HEK293 (cell line): ENCODE measurements around the gene STK26.

Source experiments
- CTCF ChIA-PET: fragments of 350-600 bp; formaldehyde crosslinking; extraction: SDS; loops from one replicate; lab custom pipeline; 2021; ENCODE audit warnings: antibody characterized with exemption; lab: Yijun Ruan, JAX
- POLR2A ChIA-PET: fragments of 300-600 bp; formaldehyde crosslinking; extraction: SDS; loops from one replicate; lab custom pipeline; 2020; ENCODE audit warnings: antibody characterized with exemption, inconsistent platforms; lab: Yijun Ruan, JAX
- H3K27ac ChIP-seq: fragments of 200-500 bp; sonication (Bioruptor generic); 2 replicates; pipeline ENCODE4 v1.5.1; 2014; ENCODE audit warnings: low read depth, low read length, control low read depth, inconsistent platforms; ENCODE audit errors: extremely low read depth
- H3K36me3 ChIP-seq, 2 experiments: fragments of 200-500 bp in 1 of 2; sonication (Bioruptor generic) in 1 of 2; 1 replicate in 1 of 2; 2 replicates in 1 of 2; pipeline ENCODE4 v1.5.1; 2014 to 2017; ENCODE audit warnings: inconsistent platforms in 2 of 2, low read length in 2 of 2; ENCODE audit not compliant: control insufficient read depth in 2 of 2, insufficient read depth in 1 of 2
- H3K4me1 ChIP-seq: fragments of 200-500 bp; sonication (Bioruptor generic); 2 replicates; pipeline ENCODE4 v1.5.1; 2014; ENCODE audit warnings: mild to moderate bottlenecking, low read length, inconsistent platforms; ENCODE audit not compliant: control insufficient read depth, insufficient read depth
- H3K4me3 ChIP-seq: 2 replicates; pipeline ENCODE4 v1.5.1; 2011; ENCODE audit warnings: low read depth, mild to moderate bottlenecking, control low read depth, low read length, moderate library complexity
- H3K9me3 ChIP-seq: fragments of 200-500 bp; sonication (Bioruptor generic); 2 replicates; pipeline ENCODE4 v1.5.1; 2014; ENCODE audit warnings: low read depth, low read length, inconsistent platforms; ENCODE audit not compliant: control insufficient read depth, insufficient read depth
- EGR2 ChIP-seq: fragments of 450-650 bp; formaldehyde crosslinking; IDR thresholded peaks from 2 replicates; pipeline ENCODE4 v1.5.1; 2016; ENCODE audit warnings: low read depth, missing biosample characterization, missing genetic modification characterization
- GLIS1 ChIP-seq: fragments of 450-650 bp; formaldehyde crosslinking; IDR thresholded peaks from 2 replicates; pipeline ENCODE4 v1.5.1; 2016; ENCODE audit warnings: missing biosample characterization, missing genetic modification characterization
- MZF1 ChIP-seq: fragments of 450-650 bp; formaldehyde crosslinking; IDR thresholded peaks from 2 replicates; pipeline ENCODE4 v1.5.1; 2017; ENCODE audit warnings: missing biosample characterization, missing genetic modification characterization, borderline replicate concordance
- SCRT1 ChIP-seq: fragments of 450-650 bp; formaldehyde crosslinking; IDR thresholded peaks from 2 replicates; pipeline ENCODE4 v1.5.1; 2016; ENCODE audit warnings: missing biosample characterization, missing genetic modification characterization, borderline replicate concordance
- ZBTB48 ChIP-seq: fragments of 450-650 bp; formaldehyde crosslinking; IDR thresholded peaks from 2 replicates; pipeline ENCODE4 v1.5.1; 2016; ENCODE audit warnings: missing biosample characterization, missing genetic modification characterization
- ZFP41 ChIP-seq: fragments of 450-650 bp; formaldehyde crosslinking; IDR thresholded peaks from 2 replicates; pipeline ENCODE4 v1.5.1; 2016; ENCODE audit warnings: missing biosample characterization, missing genetic modification characterization, borderline replicate concordance
- ZNF155 ChIP-seq: fragments of 450-650 bp; formaldehyde crosslinking; IDR thresholded peaks from 2 replicates; pipeline ENCODE4 v1.5.1; 2016; ENCODE audit warnings: missing biosample characterization, missing genetic modification characterization
- ZNF169 ChIP-seq: fragments of 450-650 bp; formaldehyde crosslinking; IDR thresholded peaks from 2 replicates; pipeline ENCODE4 v1.5.1; 2016; ENCODE audit warnings: missing biosample characterization, missing genetic modification characterization
- ZNF19 ChIP-seq: fragments of 450-650 bp; formaldehyde crosslinking; IDR thresholded peaks from 2 replicates; pipeline ENCODE4; 2016; ENCODE audit warnings: missing biosample characterization, missing genetic modification characterization, low read depth
- ZNF23 ChIP-seq: fragments of 450-650 bp; formaldehyde crosslinking; IDR thresholded peaks from 2 replicates; pipeline ENCODE4 v1.5.1; 2016; ENCODE audit warnings: missing biosample characterization, missing genetic modification characterization, borderline replicate concordance
- ZNF248 ChIP-seq: fragments of 450-650 bp; formaldehyde crosslinking; IDR thresholded peaks from 2 replicates; pipeline ENCODE4 v1.5.1; 2017; ENCODE audit warnings: missing biosample characterization, missing genetic modification characterization
- ZNF311 ChIP-seq: fragments of 450-650 bp; formaldehyde crosslinking; IDR thresholded peaks from 2 replicates; pipeline ENCODE4 v1.5.1; 2017; ENCODE audit warnings: missing biosample characterization, missing genetic modification characterization, borderline replicate concordance
- ZNF341 ChIP-seq: fragments of 450-650 bp; formaldehyde crosslinking; IDR thresholded peaks from 2 replicates; pipeline ENCODE4; 2016; ENCODE audit warnings: low read depth, missing biosample characterization, missing genetic modification characterization
- ZNF350 ChIP-seq: fragments of 450-650 bp; formaldehyde crosslinking; IDR thresholded peaks from 2 replicates; pipeline ENCODE4 v1.5.0; 2017; ENCODE audit warnings: missing biosample characterization, mild to moderate bottlenecking, missing genetic modification characterization
- ZNF354C ChIP-seq: fragments of 450-650 bp; formaldehyde crosslinking; IDR thresholded peaks from 2 replicates; pipeline ENCODE4 v1.5.1; 2016; ENCODE audit warnings: missing biosample characterization, missing genetic modification characterization, low read depth, borderline replicate concordance
- ZNF416 ChIP-seq: fragments of 450-650 bp; formaldehyde crosslinking; IDR thresholded peaks from 2 replicates; pipeline ENCODE4 v1.5.1; 2016; ENCODE audit warnings: missing biosample characterization, missing genetic modification characterization
- ZNF549 ChIP-seq: fragments of 450-650 bp; IDR thresholded peaks from 2 replicates; pipeline ENCODE4 v1.5.1; 2018; ENCODE audit warnings: missing biosample characterization, missing genetic modification characterization, mild to moderate bottlenecking, inconsistent platforms, moderate library complexity
- ZNF658 ChIP-seq: fragments of 450-650 bp; formaldehyde crosslinking; IDR thresholded peaks from 2 replicates; pipeline ENCODE4; 2016; ENCODE audit warnings: missing biosample characterization, missing genetic modification characterization
- ZNF837 ChIP-seq: fragments of 450-650 bp; formaldehyde crosslinking; IDR thresholded peaks from 2 replicates; pipeline ENCODE4 v1.5.1; 2016; ENCODE audit warnings: missing biosample characterization, missing genetic modification characterization
- TF ChIP-seq, protein P1 (sequence below): fragments of 450-650 bp; IDR thresholded peaks from 2 replicates; pipeline ENCODE4 v1.5.1; 2018; ENCODE audit warnings: missing biosample characterization, missing genetic modification characterization
- TF ChIP-seq, protein P2 (sequence below): sonication (generic); formaldehyde crosslinking; IDR thresholded peaks from 2 replicates; pipeline ENCODE4 v1.8.1; 2022; ENCODE audit warnings: mild to moderate bottlenecking, moderate library complexity, missing genetic modification reagents
- TF ChIP-seq, protein P3 (sequence below): fragments of 450-650 bp; formaldehyde crosslinking; IDR thresholded peaks from 2 replicates; pipeline ENCODE4 v1.5.1; 2016; ENCODE audit warnings: missing biosample characterization, missing genetic modification characterization
- TF ChIP-seq, protein P4 (sequence below): fragments of 450-650 bp; formaldehyde crosslinking; IDR thresholded peaks from 2 replicates; pipeline ENCODE4 v1.5.1; 2016; ENCODE audit warnings: missing biosample characterization, missing genetic modification characterization

The STK26 gene

DNA sequence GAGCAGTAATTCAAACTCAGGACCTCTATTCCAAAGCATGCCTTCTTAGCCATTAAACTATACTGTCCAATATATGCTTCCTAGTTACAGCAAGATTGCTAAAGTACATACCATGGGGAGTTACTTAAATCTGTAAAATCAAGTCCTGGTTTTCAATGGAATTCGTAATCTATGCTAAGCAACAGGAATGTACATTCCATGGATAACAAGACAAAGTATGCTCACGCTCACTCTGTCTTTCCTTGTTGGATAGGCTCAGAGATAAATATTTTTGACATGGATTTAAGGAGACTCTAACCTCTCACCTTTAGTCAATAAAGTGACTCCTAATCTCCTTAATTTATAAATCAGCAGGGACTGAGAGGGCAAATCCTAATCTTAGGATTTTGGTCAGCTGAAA, 47.3 kb upstream of the STK26 start:
- Histone ChIP-seq H3K4me1 (no peaks in the 10 kb centered on the region), H3K4me3 (no peak overlapping the region)
- POLR2A ChIA-PET: no interaction called here
- CTCF ChIA-PET: interaction anchor here (0.5 kb wide), 1 partner anchor 169 kb away, joined by 3 read pairs; no protein-coding TSS in a partner anchor
- TF ChIP-seq ZNF658 (no peak), GLIS1 (tag by site-specific recombination) (no peak), ZNF169 (tag by site-specific recombination) (no peak), ZNF248 (tag by site-specific recombination) (no peak), ZNF19 (tag by site-specific recombination) (no peak), ZNF549 (tag by site-specific recombination) (no peak), ZNF416 (tag by site-specific recombination) (no peak), EGR2 (tag by site-specific recombination) (no peak), ZFP41 (tag by site-specific recombination) (no peak), SCRT1 (no peak), ZNF350 (tag by site-specific recombination) (no peak), ZNF155 (no peak), ZNF311 (tag by site-specific recombination) (no peak), ZNF341 (tag by site-specific recombination) (no peak), ZNF354C (tag by site-specific recombination) (no peak)
- TF ChIP-seq, protein P1, sequence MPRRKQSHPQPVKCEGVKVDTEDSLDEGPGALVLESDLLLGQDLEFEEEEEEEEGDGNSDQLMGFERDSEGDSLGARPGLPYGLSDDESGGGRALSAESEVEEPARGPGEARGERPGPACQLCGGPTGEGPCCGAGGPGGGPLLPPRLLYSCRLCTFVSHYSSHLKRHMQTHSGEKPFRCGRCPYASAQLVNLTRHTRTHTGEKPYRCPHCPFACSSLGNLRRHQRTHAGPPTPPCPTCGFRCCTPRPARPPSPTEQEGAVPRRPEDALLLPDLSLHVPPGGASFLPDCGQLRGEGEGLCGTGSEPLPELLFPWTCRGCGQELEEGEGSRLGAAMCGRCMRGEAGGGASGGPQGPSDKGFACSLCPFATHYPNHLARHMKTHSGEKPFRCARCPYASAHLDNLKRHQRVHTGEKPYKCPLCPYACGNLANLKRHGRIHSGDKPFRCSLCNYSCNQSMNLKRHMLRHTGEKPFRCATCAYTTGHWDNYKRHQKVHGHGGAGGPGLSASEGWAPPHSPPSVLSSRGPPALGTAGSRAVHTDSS: no peak
- TF ChIP-seq, protein P2, sequence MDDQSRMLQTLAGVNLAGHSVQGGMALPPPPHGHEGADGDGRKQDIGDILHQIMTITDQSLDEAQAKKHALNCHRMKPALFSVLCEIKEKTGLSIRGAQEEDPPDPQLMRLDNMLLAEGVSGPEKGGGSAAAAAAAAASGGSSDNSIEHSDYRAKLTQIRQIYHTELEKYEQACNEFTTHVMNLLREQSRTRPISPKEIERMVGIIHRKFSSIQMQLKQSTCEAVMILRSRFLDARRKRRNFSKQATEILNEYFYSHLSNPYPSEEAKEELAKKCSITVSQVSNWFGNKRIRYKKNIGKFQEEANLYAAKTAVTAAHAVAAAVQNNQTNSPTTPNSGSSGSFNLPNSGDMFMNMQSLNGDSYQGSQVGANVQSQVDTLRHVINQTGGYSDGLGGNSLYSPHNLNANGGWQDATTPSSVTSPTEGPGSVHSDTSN (CRISPR knock-in tag): no peak
- TF ChIP-seq, protein P3, sequence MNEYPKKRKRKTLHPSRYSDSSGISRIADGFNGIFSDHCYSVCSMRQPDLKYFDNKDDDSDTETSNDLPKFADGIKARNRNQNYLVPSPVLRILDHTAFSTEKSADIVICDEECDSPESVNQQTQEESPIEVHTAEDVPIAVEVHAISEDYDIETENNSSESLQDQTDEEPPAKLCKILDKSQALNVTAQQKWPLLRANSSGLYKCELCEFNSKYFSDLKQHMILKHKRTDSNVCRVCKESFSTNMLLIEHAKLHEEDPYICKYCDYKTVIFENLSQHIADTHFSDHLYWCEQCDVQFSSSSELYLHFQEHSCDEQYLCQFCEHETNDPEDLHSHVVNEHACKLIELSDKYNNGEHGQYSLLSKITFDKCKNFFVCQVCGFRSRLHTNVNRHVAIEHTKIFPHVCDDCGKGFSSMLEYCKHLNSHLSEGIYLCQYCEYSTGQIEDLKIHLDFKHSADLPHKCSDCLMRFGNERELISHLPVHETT (tag by site-specific recombination): no peak
- TF ChIP-seq, all 188 proteins: peak for 0
- Histone ChIP-seq H3K9me3 (no peaks in the 10 kb centered on the region; the same call in 1 of the 2 replicates), H3K36me3 (no peaks in the 10 kb centered on the region), H3K27ac (no peak overlapping the region)

DNA sequence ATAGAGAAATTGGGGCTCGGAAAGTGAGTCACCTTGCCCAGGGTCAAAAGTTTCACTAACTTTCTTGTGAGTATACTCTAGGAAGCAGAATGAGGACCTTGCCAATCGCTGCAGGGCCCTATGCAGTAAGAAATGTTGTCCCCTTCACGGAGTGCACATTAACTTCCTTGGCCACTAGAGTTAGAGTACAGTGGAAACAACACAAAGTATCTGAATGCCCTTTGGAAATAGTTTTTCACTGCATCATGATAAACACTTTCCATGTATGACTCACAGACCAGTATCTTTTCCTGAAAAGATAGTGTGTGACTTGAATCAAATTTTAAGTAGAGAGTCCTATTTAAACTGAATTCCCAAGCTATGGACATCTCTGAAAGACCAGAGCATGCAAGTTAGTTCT, 45.5 kb upstream of the STK26 start:
- no peak overlapping the region for H3K27ac ChIP-seq
- no peaks in the 10 kb centered on the region for H3K36me3 ChIP-seq
- no peaks in the 10 kb centered on the region for H3K4me1 ChIP-seq
- ChIA-PET CTCF (no interaction called here), POLR2A (no interaction called here)
- H3K9me3 ChIP-seq: no peaks in the 10 kb centered on the region; the same call in 1 of the 2 replicates
- TF ChIP-seq, protein P4, sequence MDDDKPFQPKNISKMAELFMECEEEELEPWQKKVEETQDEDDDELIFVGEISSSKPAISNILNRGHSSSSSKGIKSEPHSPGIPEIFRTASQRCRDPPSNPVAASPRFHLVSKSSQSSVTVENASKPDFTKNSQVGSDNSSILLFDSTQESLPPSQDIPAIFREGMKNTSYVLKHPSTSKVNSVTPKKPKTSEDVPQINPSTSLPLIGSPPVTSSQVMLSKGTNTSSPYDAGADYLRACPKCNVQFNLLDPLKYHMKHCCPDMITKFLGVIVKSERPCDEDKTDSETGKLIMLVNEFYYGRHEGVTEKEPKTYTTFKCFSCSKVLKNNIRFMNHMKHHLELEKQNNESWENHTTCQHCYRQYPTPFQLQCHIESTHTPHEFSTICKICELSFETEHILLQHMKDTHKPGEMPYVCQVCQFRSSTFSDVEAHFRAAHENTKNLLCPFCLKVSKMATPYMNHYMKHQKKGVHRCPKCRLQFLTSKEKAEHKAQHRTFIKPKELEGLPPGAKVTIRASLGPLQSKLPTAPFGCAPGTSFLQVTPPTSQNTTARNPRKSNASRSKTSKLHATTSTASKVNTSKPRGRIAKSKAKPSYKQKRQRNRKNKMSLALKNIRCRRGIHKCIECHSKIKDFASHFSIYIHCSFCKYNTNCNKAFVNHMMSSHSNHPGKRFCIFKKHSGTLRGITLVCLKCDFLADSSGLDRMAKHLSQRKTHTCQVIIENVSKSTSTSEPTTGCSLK: no peak
- no peak for TF ChIP-seq ZNF837 (tag by site-specific recombination)
- no peak for TF ChIP-seq ZNF23 (tag by site-specific recombination)
- TF ChIP-seq MZF1 (tag by site-specific recombination): no peak
- TF ChIP-seq ZBTB48 (tag by site-specific recombination): no peak
- no peak overlapping the region for H3K4me3 ChIP-seq
